Liver (tissue), 9 donors: ENCODE data around the gene TTC7B. TPM values are rescaled to one million over a fixed set of nuclear protein-coding genes. Genes with fewer than 3 reads are reported as not detected.

ENCODE experiments used
- DNase-seq: peaks from one replicate; pipeline ENCODE4 v3.0.0-alpha.2; 2017; ENCODE audit warnings: low spot score
- H3K27ac ChIP-seq, 2 donors: one replicate each; pipeline ENCODE4 v1.7.0; 2013; ENCODE audit warnings: inconsistent platforms in 2 of 2, low read length in 2 of 2, control low read depth in 1 of 2, low read depth in 1 of 2, mild to moderate bottlenecking in 1 of 2
- H3K27me3 ChIP-seq, 4 donors: one replicate each; pipeline versions ENCODE4 v1.6.1 to v1.7.0; 2013; ENCODE audit warnings: low read length in 3 of 4, inconsistent platforms in 1 of 4, mild to moderate bottlenecking in 1 of 4, moderate library complexity in 1 of 4; ENCODE audit not compliant: control insufficient read depth in 4 of 4, insufficient read depth in 4 of 4
- H3K36me3 ChIP-seq, 4 donors: one replicate each; pipeline versions ENCODE4 v1.6.1 to v1.7.0; 2013; ENCODE audit warnings: low read length in 3 of 4, mild to moderate bottlenecking in 3 of 4, low read depth in 1 of 4, moderate library complexity in 1 of 4; ENCODE audit not compliant: control insufficient read depth in 4 of 4, insufficient read depth in 3 of 4
- H3K4me1 ChIP-seq, 4 donors: one replicate each; pipeline versions ENCODE4 v1.6.1 to v1.7.0; 2013; ENCODE audit warnings: low read length in 3 of 4, mild to moderate bottlenecking in 3 of 4, moderate library complexity in 1 of 4; ENCODE audit not compliant: control insufficient read depth in 4 of 4, insufficient read depth in 4 of 4
- H3K4me3 ChIP-seq, 3 donors: one replicate each; pipeline versions ENCODE4 v1.6.1 to v1.7.0; 2013; ENCODE audit warnings: low read length in 3 of 3, control low read depth in 1 of 3, low read depth in 1 of 3, mild to moderate bottlenecking in 1 of 3
- H3K9ac ChIP-seq, 2 donors: one replicate each; pipeline ENCODE4 v1.7.0; 2013; ENCODE audit warnings: low read length in 2 of 2, mild to moderate bottlenecking in 2 of 2, moderate library complexity in 2 of 2, control low read depth in 1 of 2, low read depth in 1 of 2
- H3K9me3 ChIP-seq, 4 donors: one replicate each; pipeline versions ENCODE4 v1.6.1 to v1.7.0; 2013; ENCODE audit warnings: low read length in 3 of 4; ENCODE audit not compliant: control insufficient read depth in 4 of 4
- CTCF ChIP-seq: fragments of 150-350 bp; IDR thresholded peaks from 2 replicates; pipeline ENCODE4 v1.5.1; 2017; ENCODE audit warnings: improper control_type of control experiment, low read depth, low read length; ENCODE audit not compliant: missing input control
- EGR1 ChIP-seq, 2 donors: IDR thresholded peaks; 2 replicates each; pipeline ENCODE4 v1.6.1; 2016 to 2018; ENCODE audit warnings: antibody characterized with exemption in 2 of 2, low read depth in 2 of 2
- HNF4A ChIP-seq, 2 donors: conservative IDR thresholded peaks; 2 replicates each; pipeline ENCODE4 v1.6.1; 2016; ENCODE audit warnings: antibody characterized with exemption in 2 of 2, mild to moderate bottlenecking in 2 of 2
- HNF4G ChIP-seq: IDR thresholded peaks from 2 replicates; pipeline ENCODE4 v1.6.1; 2016; ENCODE audit warnings: antibody characterized with exemption
- JUND ChIP-seq, 2 donors: IDR thresholded peaks; 2 replicates each; pipeline ENCODE4 v1.6.1; 2016; ENCODE audit warnings: antibody characterized with exemption in 2 of 2
- MAX ChIP-seq: IDR thresholded peaks from 2 replicates; pipeline ENCODE4 v1.6.1; 2016; ENCODE audit warnings: antibody characterized with exemption
- NR2F2 ChIP-seq: IDR thresholded peaks from 2 replicates; pipeline ENCODE4 v1.6.1; 2016; ENCODE audit warnings: antibody characterized with exemption
- RAD21 ChIP-seq, 2 donors: IDR thresholded peaks; 2 replicates each; pipeline ENCODE4 v1.6.1; 2016; ENCODE audit warnings: antibody characterized with exemption in 2 of 2, mild to moderate bottlenecking in 2 of 2
- RXRA ChIP-seq, 2 donors: IDR thresholded peaks; 2 replicates each; pipeline ENCODE4 v1.6.1; 2017 to 2018; ENCODE audit warnings: antibody characterized with exemption in 2 of 2, mild to moderate bottlenecking in 1 of 2
- SP1 ChIP-seq: IDR thresholded peaks from 2 replicates; pipeline ENCODE4 v1.6.1; 2018; ENCODE audit warnings: antibody characterized with exemption, mild to moderate bottlenecking
- TAF1 ChIP-seq: conservative IDR thresholded peaks from 2 replicates; pipeline ENCODE4 v1.6.1; 2016; ENCODE audit warnings: antibody characterized with exemption, mild to moderate bottlenecking
- YY1 ChIP-seq: IDR thresholded peaks from 2 replicates; pipeline ENCODE4 v1.6.1; 2016; ENCODE audit warnings: antibody characterized with exemption, mild to moderate bottlenecking
- ZBTB33 ChIP-seq: IDR thresholded peaks from 2 replicates; pipeline ENCODE4 v1.6.1; 2016; ENCODE audit warnings: antibody characterized with exemption
- WGBS: extraction: QIAGEN DNeasy Blood & Tissue Kit; methylation state at CpG from one replicate; pipeline ENCODE4 v1.1.7; 2013; 5-methylcytosine and 5-hydroxymethylcytosine counted together
- polyA plus RNA-seq, 2 donors: library from polyadenylated mRNA; stranded (reverse) in 1 of 2; unstranded in 1 of 2; fragments of 200-250 nt in 1 of 2; fragments of >200 nt in 1 of 2; fragmentation: Nextera tagmentation in 1 of 2; extraction: Ambion mirVana in 1 of 2; gene quantifications; one replicate each; pipeline versions ENCODE4 v1.2.1 to v1.2.3, GENCODE V29; 2013 to 2015
- total RNA-seq, 2 donors: library from RNA; depleted of rRNA; stranded (reverse); fragments of >200 nt; gene quantifications; one replicate each; pipeline ENCODE4 v1.2.3, GENCODE V29; 2014
- TF ChIP-seq, protein P1 (sequence below): IDR thresholded peaks from 2 replicates; pipeline ENCODE4 v1.6.1; 2016; ENCODE audit warnings: antibody characterized with exemption, mild to moderate bottlenecking
- TF ChIP-seq, protein P2 (sequence below): IDR thresholded peaks from 2 replicates; pipeline ENCODE4 v1.6.1; 2016; ENCODE audit warnings: antibody characterized with exemption
- donor health status: healthy.
- donor health status: healthy.
- donor health status: healthy.
- donor health status: healthy.
- donor health status: healthy.

The TTC7B gene
- total and polyA plus RNA-seq, 4 donors = 9.1 to 31.0 (median 12.5) TPM

DNA sequence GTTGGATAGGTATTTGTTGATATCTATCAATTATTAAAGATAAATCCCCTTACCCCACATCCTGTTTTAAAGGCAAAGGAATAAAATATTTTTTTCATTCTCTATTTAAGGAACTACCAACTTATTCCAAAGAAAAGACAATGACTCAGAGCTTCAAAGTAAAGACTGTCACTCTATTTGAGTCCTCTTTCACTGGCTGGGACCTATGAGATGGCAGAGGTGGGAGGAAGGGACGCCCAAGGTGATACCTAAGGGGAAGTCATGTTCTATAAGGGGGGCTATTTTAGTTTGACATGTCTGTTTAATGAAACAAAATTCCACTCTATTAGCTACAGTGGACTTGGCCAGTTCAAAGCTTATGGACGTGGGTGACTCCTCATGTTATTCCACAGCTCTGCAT, 209.8 kb downstream of the TTC7B start:
- Histone ChIP-seq H3K9ac (no peak overlapping the region), H3K4me3 (no peak overlapping the region), H3K9me3 (no peaks in the 10 kb centered on the region), H3K27me3 (no peaks in the 10 kb centered on the region), H3K4me1 (no peaks in the 10 kb centered on the region), H3K27ac (no peak overlapping the region), H3K36me3 (peaks cover 0 to 11% (median 4%) of the 10 kb centered on the region in 4 donors)
- TF ChIP-seq HNF4A (conservative IDR thresholded peaks at IDR 0.05) (no peak), NR2F2 (no peak), CTCF (no peak), MAX (no peak)
- TF ChIP-seq, protein P1, sequence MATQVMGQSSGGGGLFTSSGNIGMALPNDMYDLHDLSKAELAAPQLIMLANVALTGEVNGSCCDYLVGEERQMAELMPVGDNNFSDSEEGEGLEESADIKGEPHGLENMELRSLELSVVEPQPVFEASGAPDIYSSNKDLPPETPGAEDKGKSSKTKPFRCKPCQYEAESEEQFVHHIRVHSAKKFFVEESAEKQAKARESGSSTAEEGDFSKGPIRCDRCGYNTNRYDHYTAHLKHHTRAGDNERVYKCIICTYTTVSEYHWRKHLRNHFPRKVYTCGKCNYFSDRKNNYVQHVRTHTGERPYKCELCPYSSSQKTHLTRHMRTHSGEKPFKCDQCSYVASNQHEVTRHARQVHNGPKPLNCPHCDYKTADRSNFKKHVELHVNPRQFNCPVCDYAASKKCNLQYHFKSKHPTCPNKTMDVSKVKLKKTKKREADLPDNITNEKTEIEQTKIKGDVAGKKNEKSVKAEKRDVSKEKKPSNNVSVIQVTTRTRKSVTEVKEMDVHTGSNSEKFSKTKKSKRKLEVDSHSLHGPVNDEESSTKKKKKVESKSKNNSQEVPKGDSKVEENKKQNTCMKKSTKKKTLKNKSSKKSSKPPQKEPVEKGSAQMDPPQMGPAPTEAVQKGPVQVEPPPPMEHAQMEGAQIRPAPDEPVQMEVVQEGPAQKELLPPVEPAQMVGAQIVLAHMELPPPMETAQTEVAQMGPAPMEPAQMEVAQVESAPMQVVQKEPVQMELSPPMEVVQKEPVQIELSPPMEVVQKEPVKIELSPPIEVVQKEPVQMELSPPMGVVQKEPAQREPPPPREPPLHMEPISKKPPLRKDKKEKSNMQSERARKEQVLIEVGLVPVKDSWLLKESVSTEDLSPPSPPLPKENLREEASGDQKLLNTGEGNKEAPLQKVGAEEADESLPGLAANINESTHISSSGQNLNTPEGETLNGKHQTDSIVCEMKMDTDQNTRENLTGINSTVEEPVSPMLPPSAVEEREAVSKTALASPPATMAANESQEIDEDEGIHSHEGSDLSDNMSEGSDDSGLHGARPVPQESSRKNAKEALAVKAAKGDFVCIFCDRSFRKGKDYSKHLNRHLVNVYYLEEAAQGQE = no peak
- WGBS = 90% methylated on average over 2 of the region's 2 CpGs
- DNase-seq = no peak

GRCh38 chr14:90605430-90605829, 210.8 kb downstream of the TTC7B start:
- 85% methylated on average over 6 of the region's 6 CpGs for WGBS

More at GRCh38 chr14:90605430-90605829, 210.8 kb downstream of the TTC7B start:
- H3K27ac ChIP-seq = no peak overlapping the region
- no peaks in the 10 kb centered on the region for H3K9me3 ChIP-seq
- H3K4me1 ChIP-seq = no peaks in the 10 kb centered on the region
- peaks cover 0 to 6% (median 4%) of the 10 kb centered on the region in 4 donors for H3K36me3 ChIP-seq
- TF ChIP-seq SP1 = no peak
- TF ChIP-seq ZBTB33 = no peak
- TF ChIP-seq HNF4G = no peak
- no peak for TF ChIP-seq RXRA (IDR thresholded peaks at IDR 0.05)
- TF ChIP-seq, protein P1 = no peak
- no peak for TF ChIP-seq EGR1 (IDR thresholded peaks at IDR 0.05; ENCODE audit: low read depth in 2 of 2)
- no peak for TF ChIP-seq JUND (IDR thresholded peaks at IDR 0.05)
- TF ChIP-seq CTCF = no peak
- no peak for TF ChIP-seq MAX
- TF ChIP-seq, protein P2, sequence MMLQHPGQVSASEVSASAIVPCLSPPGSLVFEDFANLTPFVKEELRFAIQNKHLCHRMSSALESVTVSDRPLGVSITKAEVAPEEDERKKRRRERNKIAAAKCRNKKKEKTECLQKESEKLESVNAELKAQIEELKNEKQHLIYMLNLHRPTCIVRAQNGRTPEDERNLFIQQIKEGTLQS = no peak
- no peak for TF ChIP-seq RAD21 (IDR thresholded peaks at IDR 0.05)
- no peak for TF ChIP-seq YY1
- no peak for TF ChIP-seq HNF4A (conservative IDR thresholded peaks at IDR 0.05)
- no peak for TF ChIP-seq TAF1
- no peak overlapping the region for H3K4me3 ChIP-seq
- H3K9ac ChIP-seq = no peak overlapping the region
- no peaks in the 10 kb centered on the region for H3K27me3 ChIP-seq
- DNase-seq = no peak
